MM.1S (cell line): ENCODE measurements around the gene SPTY2D1.
"Not testable (repeated sequence)": the region's sequence is repeated elsewhere in the genome, so short reads cannot be mapped to it uniquely, and the experiment has no call there.

Experiments
- DNase-seq: peaks from one replicate; pipeline ENCODE4 v3.0.0-alpha.2; 2015
- H2AFZ ChIP-seq: fragments of 300-600 bp; sonication (generic); 2 replicates; pipeline ENCODE4 v1.6.0; 2016; ENCODE audit warnings: antibody characterized with exemption, low read length
- H3F3A ChIP-seq: fragments of 300-600 bp; sonication (generic); 2 replicates; pipeline ENCODE4 v1.6.1; 2016; ENCODE audit warnings: mild to moderate bottlenecking, antibody characterized with exemption, low read length, moderate library complexity, mixed read lengths; ENCODE audit not compliant: insufficient read depth
- H3K27ac ChIP-seq: fragments of 300-600 bp; sonication (generic); 2 replicates; pipeline ENCODE4 v1.5.1; 2016; ENCODE audit warnings: mild to moderate bottlenecking, low read length
- H3K27me3 ChIP-seq: fragments of 300-600 bp; sonication (generic); replicated peaks from 2 replicates; pipeline ENCODE4 v1.6.0; 2016; ENCODE audit warnings: low read length; ENCODE audit not compliant: insufficient read depth
- H3K36me3 ChIP-seq: fragments of 300-600 bp; sonication (generic); replicated peaks from 2 replicates; pipeline ENCODE4 v1.6.1; 2016; ENCODE audit warnings: mild to moderate bottlenecking, low read length, mixed read lengths; ENCODE audit not compliant: insufficient read depth
- H3K4me1 ChIP-seq: fragments of 300-600 bp; sonication (generic); 2 replicates; pipeline ENCODE4 v1.6.1; 2016; ENCODE audit warnings: low read length, mixed read lengths
- H3K4me2 ChIP-seq: fragments of 300-600 bp; sonication (generic); 2 replicates; pipeline ENCODE4 v1.6.0; 2016; ENCODE audit warnings: low read depth, low read length
- H3K4me3 ChIP-seq: fragments of 300-600 bp; sonication (generic); 2 replicates; pipeline ENCODE4 v1.5.1; 2016; ENCODE audit warnings: low read length, mixed read lengths
- H3K79me2 ChIP-seq: fragments of 300-600 bp; sonication (generic); 2 replicates; pipeline ENCODE4 v1.6.1; 2016; ENCODE audit warnings: mixed run types, low read length, mixed read lengths
- H3K9ac ChIP-seq: fragments of 300-600 bp; sonication (generic); 2 replicates; pipeline ENCODE4 v1.6.1; 2016; ENCODE audit warnings: low read length, mixed read lengths
- H3K9me2 ChIP-seq: fragments of 300-600 bp; sonication (generic); replicated peaks from 2 replicates; pipeline ENCODE4 v1.6.1; 2016; ENCODE audit warnings: mild to moderate bottlenecking, low read length, mixed read lengths; ENCODE audit not compliant: insufficient read depth
- H3K9me3 ChIP-seq: fragments of 300-600 bp; sonication (generic); replicated peaks from 2 replicates; pipeline ENCODE4 v1.6.1; 2016; ENCODE audit warnings: mild to moderate bottlenecking, low read length, mixed read lengths; ENCODE audit not compliant: insufficient read depth
- H4K20me1 ChIP-seq: fragments of 300-600 bp; sonication (generic); 2 replicates; pipeline ENCODE4 v1.6.1; 2016; ENCODE audit warnings: mild to moderate bottlenecking, low read length, moderate library complexity, mixed read lengths; ENCODE audit not compliant: insufficient read depth
- CTCF ChIP-seq: fragments of 300-600 bp; sonication (generic); IDR thresholded peaks from 2 replicates; pipeline ENCODE4 v1.5.1; 2016; ENCODE audit warnings: antibody characterized with exemption, low read length, mixed read lengths
- EZH2 ChIP-seq: fragments of 300-600 bp; sonication (generic); optimal IDR thresholded peaks from 2 replicates; pipeline ENCODE3; 2017; ENCODE audit warnings: low read depth, mild to moderate bottlenecking, antibody characterized with exemption, low read length, mixed read lengths
- EZH2phosphoT487 ChIP-seq: fragments of 300-600 bp; sonication (generic); IDR thresholded peaks from 2 replicates; pipeline ENCODE4 v1.6.1; 2018; ENCODE audit warnings: antibody characterized with exemption, low read length

The SPTY2D1 gene

GRCh38 chr11:18669219-18669596 lies 35.1 kb upstream of the SPTY2D1 start:
- Histone ChIP-seq H2AFZ (no peak overlapping the region), H4K20me1 (no peaks in the 10 kb centered on the region), H3K4me2 (no peak overlapping the region), H3K36me3 (no peaks in the 10 kb centered on the region), H3K9me3 (no peaks in the 10 kb centered on the region), H3K4me3 (no peak overlapping the region), H3K27me3 (no peaks in the 10 kb centered on the region), H3K4me1 (no peaks in the 10 kb centered on the region), H3K9ac (no peak overlapping the region), H3K27ac (no peak overlapping the region), H3F3A (no peaks in the 10 kb centered on the region), H3K79me2 (no peaks in the 10 kb centered on the region), H3K9me2 (no peaks in the 10 kb centered on the region)
- no peak for DNase-seq
- no peak for TF ChIP-seq CTCF
- no peak for TF ChIP-seq EZH2
- TF ChIP-seq EZH2phosphoT487, result no peak

GRCh38 chr11:18668131-18668530 lies 34.0 kb upstream of the SPTY2D1 start:
- no peak overlapping the region for H2AFZ ChIP-seq
- no peaks in the 10 kb centered on the region for H3F3A ChIP-seq
- H4K20me1 ChIP-seq, result no peaks in the 10 kb centered on the region
- no peak for TF ChIP-seq EZH2phosphoT487
- no peak for TF ChIP-seq EZH2
- TF ChIP-seq CTCF, result no peak
- H3K79me2 ChIP-seq, result no peaks in the 10 kb centered on the region
- H3K27ac ChIP-seq, result no peak overlapping the region
- no peak overlapping the region for H3K4me3 ChIP-seq
- H3K9ac ChIP-seq, result no peak overlapping the region
- no peaks in the 10 kb centered on the region for H3K9me3 ChIP-seq
- H3K4me1 ChIP-seq, result no peaks in the 10 kb centered on the region
- H3K36me3 ChIP-seq, result no peaks in the 10 kb centered on the region
- no peaks in the 10 kb centered on the region for H3K9me2 ChIP-seq
- no peak overlapping the region for H3K4me2 ChIP-seq
- DNase-seq, result no peak
- H3K27me3 ChIP-seq, result no peaks in the 10 kb centered on the region

GRCh38 chr11:18665353-18665872 lies 31.3 kb upstream of the SPTY2D1 start:
- not testable (repeated sequence) for H4K20me1 ChIP-seq, H3F3A ChIP-seq, DNase-seq, H3K27me3 ChIP-seq, H2AFZ ChIP-seq, H3K4me1 ChIP-seq, H3K27ac ChIP-seq, H3K4me2 ChIP-seq, H3K9me3 ChIP-seq, H3K9me2 ChIP-seq, H3K9ac ChIP-seq, H3K4me3 ChIP-seq, H3K79me2 ChIP-seq, H3K36me3 ChIP-seq

GRCh38 chr11:18657673-18658072 lies 23.5 kb upstream of the SPTY2D1 start:
- Histone ChIP-seq H4K20me1 (no peaks in the 10 kb centered on the region), H3K27me3 (no peaks in the 10 kb centered on the region), H3K9ac (no peak overlapping the region), H3K27ac (no peak overlapping the region), H3K9me3 (no peaks in the 10 kb centered on the region), H2AFZ (no peak overlapping the region), H3K36me3 (no peaks in the 10 kb centered on the region), H3K4me2 (no peak overlapping the region), H3K79me2 (no peaks in the 10 kb centered on the region), H3K4me1 (no peaks in the 10 kb centered on the region), H3F3A (no peaks in the 10 kb centered on the region), H3K4me3 (no peak overlapping the region), H3K9me2 (no peaks in the 10 kb centered on the region)
- TF ChIP-seq EZH2phosphoT487 (no peak), EZH2 (no peak), CTCF (no peak)
- no peak for DNase-seq
